Ureter (tissue), 1 donor: ENCODE measurements around the gene TNS1. TPM values are rescaled to one million over a fixed set of nuclear protein-coding genes. Genes with fewer than 3 reads are reported as not detected.

Experiments
- DNase-seq: peaks from one replicate; pipeline ENCODE4 v3.0.0-alpha.2; 2020; ENCODE audit warnings: low spot score
- total RNA-seq: library from RNA; stranded (reverse); gene quantifications from one replicate; pipeline ENCODE4 v1.2.4, GENCODE V29; 2023
- donor health status: DM: yes; HTN: yes; CAD: no.

Gene TNS1
- total RNA-seq, 1 donor from 2014 or later: 581 TPM

GRCh38 chr2:217980036-217980435 lies 22.8 kb downstream of the TNS1 start:
- no peak for DNase-seq

- DNase-seq: no peak
These were observed 23.5 kb downstream of the TNS1 start for GRCh38 chr2:217979151-217979811.

- no peak for DNase-seq
These were observed 24.2 kb downstream of the TNS1 start for GRCh38 chr2:217978536-217979150.

- no peak for DNase-seq
These were observed 24.8 kb downstream of the TNS1 start for GRCh38 chr2:217977840-217978535.

GRCh38 chr2:217976301-217976700 lies 26.5 kb downstream of the TNS1 start:
- no peak for DNase-seq

- no peak for DNase-seq
These were observed 27.2 kb downstream of the TNS1 start for GRCh38 chr2:217975626-217976025.

- DNase-seq: no peak
These were observed 28.3 kb downstream of the TNS1 start for GRCh38 chr2:217974389-217975005.

GRCh38 chr2:217973008-217973787 lies 29.6 kb downstream of the TNS1 start:
- no peak for DNase-seq

- no peak for DNase-seq
These were observed 30.3 kb downstream of the TNS1 start for GRCh38 chr2:217972490-217972889.

GRCh38 chr2:217972037-217972436 lies 30.8 kb downstream of the TNS1 start:
- no peak for DNase-seq

- no peak for DNase-seq
These were observed 31.6 kb downstream of the TNS1 start for GRCh38 chr2:217971166-217971565.

GRCh38 chr2:217970206-217970605 lies 32.6 kb downstream of the TNS1 start:
- no peak for DNase-seq

- DNase-seq: no peak
These were observed 33.2 kb downstream of the TNS1 start for GRCh38 chr2:217969588-217969987.

GRCh38 chr2:217968023-217968422 lies 34.8 kb downstream of the TNS1 start:
- DNase-seq: no peak

- no peak for DNase-seq
These were observed 36.2 kb downstream of the TNS1 start for GRCh38 chr2:217966423-217967070.

- no peak for DNase-seq
These were observed 38.3 kb downstream of the TNS1 start for GRCh38 chr2:217964275-217965161.

GRCh38 chr2:217960351-217960750 lies 42.4 kb downstream of the TNS1 start:
- no peak for DNase-seq

GRCh38 chr2:217959723-217960122 lies 43.1 kb downstream of the TNS1 start:
- no peak for DNase-seq

GRCh38 chr2:217958884-217959225 lies 43.9 kb downstream of the TNS1 start:
- no peak for DNase-seq

- no peak for DNase-seq
These were observed 44.5 kb downstream of the TNS1 start for GRCh38 chr2:217958206-217958883.
